ENCODE data around the gene CNIH4.
"Not testable (repeated sequence)": the region's sequence is repeated elsewhere in the genome, so short reads cannot be mapped to it uniquely, and the experiment has no call there.

CNIH4 gene

GRCh38 chr1:224404916-224405603 is 48.4 kb downstream of the CNIH4 start:
- DNase-seq: no peak

GRCh38 chr1:224405604-224405970 is 48.9 kb downstream of the CNIH4 start:
- DNase-seq: no peak

DNA sequence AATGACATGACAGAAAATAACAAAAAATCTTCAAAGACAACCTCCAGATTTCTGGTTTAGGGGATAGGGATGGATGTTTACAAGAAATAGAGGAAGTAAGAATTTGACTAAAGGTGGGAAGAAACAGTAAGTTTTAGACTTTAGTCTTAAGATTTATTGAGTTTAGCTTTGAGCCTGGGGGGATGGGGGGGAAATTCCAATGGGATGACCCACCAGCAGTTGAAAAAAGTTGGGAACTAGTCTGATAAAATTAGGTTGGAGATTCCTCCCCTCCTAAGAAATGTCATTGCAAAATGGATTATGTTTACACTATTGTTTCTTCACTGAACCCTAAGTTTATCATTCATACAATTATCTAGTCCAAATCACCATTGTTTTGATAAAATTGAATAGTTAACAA is 49.5 kb downstream of the CNIH4 start:
- no peak for DNase-seq

GRCh38 chr1:224407571-224408293 is 51.1 kb downstream of the CNIH4 start:
- no peak for DNase-seq

DNA sequence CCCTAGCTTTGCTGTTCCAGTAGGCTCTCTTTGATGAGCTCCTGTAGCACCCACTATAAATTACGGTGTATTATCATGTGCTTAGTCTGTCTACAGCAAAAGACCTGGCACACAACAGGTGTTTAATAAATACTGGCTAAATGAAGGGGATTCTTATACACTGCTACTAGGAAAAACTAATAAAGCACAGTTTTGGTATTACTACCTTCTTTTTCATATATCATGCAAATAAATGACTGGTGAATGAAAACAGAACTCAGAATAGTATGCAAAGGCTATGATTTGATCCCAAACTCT is 51.6 kb downstream of the CNIH4 start:
- no peak for DNase-seq

DNA sequence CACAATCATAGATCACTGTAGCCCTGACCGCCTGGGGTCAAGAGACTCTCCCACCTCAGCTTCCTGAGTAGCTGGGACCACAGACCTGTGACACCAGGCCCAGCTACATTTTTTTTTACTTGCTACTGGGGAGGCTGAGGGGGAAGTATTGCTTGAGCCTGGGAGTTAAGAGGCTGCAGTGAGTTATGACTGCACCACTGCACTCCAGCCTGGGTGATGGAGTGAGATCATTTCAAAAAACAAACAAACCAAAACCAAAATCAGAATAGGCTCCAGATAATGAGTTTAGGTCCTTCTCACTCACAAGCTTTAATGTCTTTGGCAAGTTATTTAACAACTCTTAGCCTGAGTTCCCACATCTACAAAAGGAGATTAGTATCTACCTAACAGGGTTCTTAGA is 55.1 kb downstream of the CNIH4 start:
- no peak for DNase-seq

- DNase-seq: no peak
These were observed 63.4 kb downstream of the CNIH4 start for GRCh38 chr1:224420106-224420505.

GRCh38 chr1:224425279-224425884 is 68.7 kb downstream of the CNIH4 start:
- DNase-seq: no peak

- DNase-seq: not testable (repeated sequence)
These were observed 70.2 kb downstream of the CNIH4 start for GRCh38 chr1:224426869-224427268.

GRCh38 chr1:224427346-224427745 is 70.7 kb downstream of the CNIH4 start:
- DNase-seq: no peak

DNA sequence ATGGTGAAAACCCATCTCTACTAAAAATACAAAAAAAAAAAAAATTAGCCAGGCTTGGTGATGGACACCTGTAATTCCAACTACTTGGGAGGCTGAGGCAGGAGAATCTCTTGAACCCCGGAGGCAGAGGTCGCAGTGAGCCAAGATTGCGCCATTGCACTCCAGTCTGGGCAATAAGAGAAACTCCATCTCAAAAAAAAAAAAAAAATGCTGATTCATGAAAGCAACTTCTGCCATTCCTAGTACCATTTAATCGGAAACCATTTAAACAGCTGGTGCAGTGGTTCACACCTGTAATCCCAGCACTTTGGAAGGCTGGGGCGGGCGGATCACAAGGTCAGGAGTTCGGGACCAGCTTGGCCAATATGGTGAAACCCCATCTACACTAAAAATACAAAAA is 72.0 kb downstream of the CNIH4 start:
- not testable (repeated sequence) for DNase-seq
